ENCODE measurements around the gene COL8A1. TPM values are rescaled to one million over a fixed set of nuclear protein-coding genes. Genes with fewer than 3 reads are reported as not detected.
A peak's percentile ranks its signal among the peaks of the same experiment; 100 is the strongest.
"Not testable (repeated sequence)": the region's sequence is repeated elsewhere in the genome, so short reads cannot be mapped to it uniquely, and the experiment has no call there.

The COL8A1 gene
- total RNA-seq, 1 donor from 2014 or later = 123 TPM

DNA sequence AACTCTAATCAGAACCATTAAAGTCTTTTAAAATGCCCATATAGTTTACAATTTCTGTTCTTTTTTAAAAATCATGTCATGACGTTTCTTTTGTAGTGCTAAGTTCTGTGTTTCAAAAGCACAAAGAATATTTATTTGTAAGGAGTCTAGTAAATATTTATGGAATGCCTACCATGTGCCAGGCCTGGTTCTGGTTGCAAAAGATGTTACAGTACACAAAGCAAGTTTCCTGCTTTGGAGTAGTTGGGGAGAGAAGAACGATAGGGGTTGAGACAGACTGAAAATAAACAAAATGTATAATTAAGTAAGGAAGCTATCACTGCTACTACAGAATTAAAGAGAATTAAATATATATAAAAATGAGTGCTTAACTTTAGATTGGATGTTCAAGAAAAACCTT, 92.5 kb downstream of the COL8A1 start:
- H3K9me3 Mint-ChIP-seq (ENCODE audit: unreplicated experiment) = peaks cover 2% of the 10 kb centered on the region
- no peaks in the 10 kb centered on the region for H3K4me1 ChIP-seq (ENCODE audit: insufficient read depth, low read length)
- no peak overlapping the region for H3K9ac ChIP-seq (ENCODE audit: low read length)
- FAIRE-seq = no peak
- no peak overlapping the region for H3K4me2 ChIP-seq (ENCODE audit: low read length)
- TF ChIP-seq, protein P1, sequence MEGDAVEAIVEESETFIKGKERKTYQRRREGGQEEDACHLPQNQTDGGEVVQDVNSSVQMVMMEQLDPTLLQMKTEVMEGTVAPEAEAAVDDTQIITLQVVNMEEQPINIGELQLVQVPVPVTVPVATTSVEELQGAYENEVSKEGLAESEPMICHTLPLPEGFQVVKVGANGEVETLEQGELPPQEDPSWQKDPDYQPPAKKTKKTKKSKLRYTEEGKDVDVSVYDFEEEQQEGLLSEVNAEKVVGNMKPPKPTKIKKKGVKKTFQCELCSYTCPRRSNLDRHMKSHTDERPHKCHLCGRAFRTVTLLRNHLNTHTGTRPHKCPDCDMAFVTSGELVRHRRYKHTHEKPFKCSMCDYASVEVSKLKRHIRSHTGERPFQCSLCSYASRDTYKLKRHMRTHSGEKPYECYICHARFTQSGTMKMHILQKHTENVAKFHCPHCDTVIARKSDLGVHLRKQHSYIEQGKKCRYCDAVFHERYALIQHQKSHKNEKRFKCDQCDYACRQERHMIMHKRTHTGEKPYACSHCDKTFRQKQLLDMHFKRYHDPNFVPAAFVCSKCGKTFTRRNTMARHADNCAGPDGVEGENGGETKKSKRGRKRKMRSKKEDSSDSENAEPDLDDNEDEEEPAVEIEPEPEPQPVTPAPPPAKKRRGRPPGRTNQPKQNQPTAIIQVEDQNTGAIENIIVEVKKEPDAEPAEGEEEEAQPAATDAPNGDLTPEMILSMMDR (IDR thresholded peaks at IDR 0.05; ENCODE audit: insufficient read depth, low read depth, low read length) = no peak
- no peak for TF ChIP-seq EZH2 (IDR thresholded peaks at IDR 0.05; ENCODE audit: insufficient read depth, low read length)
- no peak for DNase-seq (ENCODE audit: low read depth)
- H3K9me3 ChIP-seq (ENCODE audit: insufficient read depth, low read depth, low read length) = no peaks in the 10 kb centered on the region
- peak overlapping the region; percentile 23 for H3K4me3 Mint-ChIP-seq (ENCODE audit: unreplicated experiment)
- no peaks in the 10 kb centered on the region for H3K27me3 Mint-ChIP-seq (ENCODE audit: low read depth, unreplicated experiment)
- no peaks in the 10 kb centered on the region for H3K27me3 ChIP-seq (ENCODE audit: insufficient read depth, low read length)
- no peak overlapping the region for H3K27ac ChIP-seq (ENCODE audit: low read depth, low read length)
- H3K36me3 Mint-ChIP-seq (ENCODE audit: low read depth, unreplicated experiment) = peaks cover 8% of the 10 kb centered on the region
- no peak overlapping the region for H2AFZ ChIP-seq (ENCODE audit: low read depth, low read length)
- no peaks in the 10 kb centered on the region for H4K20me1 ChIP-seq (ENCODE audit: insufficient read depth, low read length)
- no peaks in the 10 kb centered on the region for H3K4me1 Mint-ChIP-seq (ENCODE audit: low read depth, unreplicated experiment)
- no peak overlapping the region for H3K4me3 ChIP-seq (ENCODE audit: insufficient read depth, low read depth, low read length)
- no peaks in the 10 kb centered on the region for H3K36me3 ChIP-seq (ENCODE audit: insufficient read depth, low read length)
- H3K79me2 ChIP-seq (ENCODE audit: insufficient read depth, low read length) = peaks cover 5% of the 10 kb centered on the region
- H3K27ac Mint-ChIP-seq (ENCODE audit: unreplicated experiment) = no peak overlapping the region

DNA sequence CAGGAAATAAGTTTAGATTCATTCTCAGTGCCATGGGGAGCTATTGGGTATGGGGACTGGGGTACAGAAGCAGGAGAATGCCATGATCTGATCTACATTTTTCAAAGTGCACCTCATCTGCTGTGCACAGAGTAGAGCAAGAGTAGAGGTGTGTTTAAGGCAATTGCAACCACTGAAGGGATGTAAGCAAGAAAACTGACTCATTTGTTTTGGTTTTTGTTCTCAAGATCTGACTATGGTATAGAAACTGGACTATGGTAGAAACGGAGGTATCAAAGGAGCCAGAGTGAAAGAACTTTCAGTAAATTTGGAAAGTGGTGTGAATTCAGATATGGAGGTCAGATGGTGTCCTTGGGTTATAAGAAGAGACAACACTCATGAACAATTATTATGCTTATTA, 93.1 kb downstream of the COL8A1 start:
- Histone ChIP-seq H4K20me1 (ENCODE audit: insufficient read depth, low read length) (no peaks in the 10 kb centered on the region), H3K27ac (ENCODE audit: low read depth, low read length) (no peak overlapping the region), H2AFZ (ENCODE audit: low read depth, low read length) (no peak overlapping the region), H3K79me2 (ENCODE audit: insufficient read depth, low read length) (peaks cover 5% of the 10 kb centered on the region), H3K36me3 (ENCODE audit: insufficient read depth, low read length) (no peaks in the 10 kb centered on the region), H3K9me3 (ENCODE audit: insufficient read depth, low read depth, low read length) (no peaks in the 10 kb centered on the region), H3K27me3 (ENCODE audit: insufficient read depth, low read length) (no peaks in the 10 kb centered on the region), H3K4me2 (ENCODE audit: low read length) (no peak overlapping the region), H3K4me1 (ENCODE audit: insufficient read depth, low read length) (no peaks in the 10 kb centered on the region), H3K4me3 (ENCODE audit: insufficient read depth, low read depth, low read length) (no peak overlapping the region), H3K9ac (ENCODE audit: low read length) (no peak overlapping the region)
- DNase-seq (ENCODE audit: low read depth) = no peak
- Mint-ChIP-seq H3K36me3 (ENCODE audit: low read depth, unreplicated experiment) (peaks cover 8% of the 10 kb centered on the region), H3K9me3 (ENCODE audit: unreplicated experiment) (peaks cover 2% of the 10 kb centered on the region), H3K4me3 (ENCODE audit: unreplicated experiment) (no peak overlapping the region), H3K27me3 (ENCODE audit: low read depth, unreplicated experiment) (no peaks in the 10 kb centered on the region), H3K27ac (ENCODE audit: unreplicated experiment) (no peak overlapping the region), H3K4me1 (ENCODE audit: low read depth, unreplicated experiment) (no peaks in the 10 kb centered on the region)
- TF ChIP-seq, protein P1 (IDR thresholded peaks at IDR 0.05; ENCODE audit: insufficient read depth, low read depth, low read length) = no peak
- TF ChIP-seq EZH2 (IDR thresholded peaks at IDR 0.05; ENCODE audit: insufficient read depth, low read length) = no peak
- FAIRE-seq = no peak

DNA sequence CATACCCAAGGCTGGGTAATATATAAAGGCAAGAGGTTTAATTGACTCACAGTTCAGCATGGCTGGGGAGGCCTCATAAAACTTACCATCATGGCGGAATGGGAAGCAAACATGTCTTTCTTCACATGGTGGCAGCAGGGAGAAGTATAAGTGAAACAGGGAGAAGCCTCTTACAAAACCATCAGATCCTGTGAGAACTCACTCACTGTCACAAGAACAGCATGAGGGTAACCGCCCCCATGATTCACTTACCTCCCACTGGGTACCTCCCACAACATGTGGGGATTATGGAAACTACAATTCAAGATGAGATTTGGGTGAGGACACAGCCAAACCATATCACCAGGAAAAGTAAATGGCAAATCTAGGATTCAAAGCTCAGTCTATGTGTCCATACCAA, 102.0 kb downstream of the COL8A1 start:
- H3K9me3 Mint-ChIP-seq (ENCODE audit: unreplicated experiment) = peaks cover 11% of the 10 kb centered on the region
- H3K4me1 ChIP-seq (ENCODE audit: insufficient read depth, low read length); H4K20me1 ChIP-seq (ENCODE audit: insufficient read depth, low read length); H3K27ac ChIP-seq (ENCODE audit: low read depth, low read length); DNase-seq (ENCODE audit: low read depth); H3K79me2 ChIP-seq (ENCODE audit: insufficient read depth, low read length); H3K27me3 Mint-ChIP-seq (ENCODE audit: low read depth, unreplicated experiment); H3K27ac Mint-ChIP-seq (ENCODE audit: unreplicated experiment); H3K4me1 Mint-ChIP-seq (ENCODE audit: low read depth, unreplicated experiment); FAIRE-seq; H3K4me2 ChIP-seq (ENCODE audit: low read length); H3K27me3 ChIP-seq (ENCODE audit: insufficient read depth, low read length); H3K9me3 ChIP-seq (ENCODE audit: insufficient read depth, low read depth, low read length); H3K4me3 ChIP-seq (ENCODE audit: insufficient read depth, low read depth, low read length); H2AFZ ChIP-seq (ENCODE audit: low read depth, low read length); H3K36me3 ChIP-seq (ENCODE audit: insufficient read depth, low read length); H3K4me3 Mint-ChIP-seq (ENCODE audit: unreplicated experiment); H3K9ac ChIP-seq (ENCODE audit: low read length): not testable (repeated sequence)
- H3K36me3 Mint-ChIP-seq (ENCODE audit: low read depth, unreplicated experiment) = peaks cover 16% of the 10 kb centered on the region
